Peyer's patch (tissue), 4 donors: Measurements from ENCODE around the gene GAL3ST3. TPM values are rescaled to one million over a fixed set of nuclear protein-coding genes. Genes with fewer than 3 reads are reported as not detected.

Source experiments
- DNase-seq, 3 donors: peaks; one replicate each; pipeline ENCODE4 v3.0.0-alpha.2; 2017 to 2019
- H3K27ac ChIP-seq, 4 donors: fragments of 200-600 bp; sonication (generic); one replicate each; pipeline ENCODE4 v1.5.1; 2016 to 2019
- H3K27me3 ChIP-seq, 2 donors: fragments of 200-600 bp; sonication (generic); one replicate each; pipeline ENCODE4 v1.5.1; 2019
- H3K36me3 ChIP-seq, 3 donors: fragments of 200-600 bp; sonication (generic); one replicate each; pipeline ENCODE4 v1.5.1; 2016 to 2019
- H3K4me1 ChIP-seq, 4 donors: fragments of 200-600 bp; sonication (generic); one replicate each; pipeline ENCODE4 v1.5.1; 2016 to 2019
- H3K4me3 ChIP-seq, 4 donors: fragments of 200-600 bp; sonication (generic); 1 replicate in 3 of 4; 2 replicates in 1 of 4; pipeline ENCODE4 v1.5.1; 2016 to 2019; ENCODE audit warnings: mild to moderate bottlenecking in 1 of 4
- H3K9me3 ChIP-seq, 4 donors: fragments of 200-600 bp; sonication (generic); one replicate each; pipeline ENCODE4 v1.5.1; 2016 to 2019; ENCODE audit warnings: mild to moderate bottlenecking in 1 of 4
- POLR2A ChIP-seq, 2 donors: fragments of 450-650 bp; IDR thresholded peaks; one replicate each; pipeline ENCODE4 v1.5.1; 2017; ENCODE audit warnings: antibody characterized with exemption in 2 of 2, mild to moderate bottlenecking in 2 of 2, moderate library complexity in 2 of 2
- total RNA-seq, 4 donors: library from RNA; depleted of rRNA; stranded (reverse); fragments of >200 nt; gene quantifications; one replicate each; pipeline ENCODE4 v1.1.0, GENCODE V29; 2016
- TF ChIP-seq, protein P1 (sequence below), 6 experiments: fragments of 450-650 bp in 4 of 6; fragments of 200-600 bp in 2 of 6; sonication (generic) in 1 of 6; IDR thresholded peaks; one replicate each; pipeline ENCODE4 v1.5.1; 2017 to 2019; ENCODE audit warnings: antibody characterized with exemption in 6 of 6, mild to moderate bottlenecking in 3 of 6, moderate library complexity in 1 of 6

Gene GAL3ST3
- total RNA-seq, 4 donors from 2014 or later, result not detected

DNA sequence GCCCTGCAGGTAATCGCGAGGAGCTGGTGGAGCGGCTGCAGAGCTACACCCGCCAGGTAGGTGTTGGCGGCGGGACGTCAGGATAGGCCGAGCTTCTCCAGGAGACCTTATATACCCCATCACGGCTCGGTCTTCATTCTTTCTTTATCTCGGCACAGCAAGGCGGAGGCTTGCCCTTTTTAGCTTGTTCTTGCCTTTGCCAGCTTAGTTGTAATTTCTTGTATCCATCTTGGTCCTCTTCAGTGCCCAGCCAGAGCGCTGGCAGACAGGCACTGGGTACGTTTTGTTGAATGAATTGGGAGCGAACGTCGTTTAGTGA is 3.7 kb upstream of the GAL3ST3 start:
- H3K4me1 ChIP-seq, result peaks cover 0 to 24% (median 9%) of the 10 kb centered on the region in 4 donors
- TF ChIP-seq, protein P1, sequence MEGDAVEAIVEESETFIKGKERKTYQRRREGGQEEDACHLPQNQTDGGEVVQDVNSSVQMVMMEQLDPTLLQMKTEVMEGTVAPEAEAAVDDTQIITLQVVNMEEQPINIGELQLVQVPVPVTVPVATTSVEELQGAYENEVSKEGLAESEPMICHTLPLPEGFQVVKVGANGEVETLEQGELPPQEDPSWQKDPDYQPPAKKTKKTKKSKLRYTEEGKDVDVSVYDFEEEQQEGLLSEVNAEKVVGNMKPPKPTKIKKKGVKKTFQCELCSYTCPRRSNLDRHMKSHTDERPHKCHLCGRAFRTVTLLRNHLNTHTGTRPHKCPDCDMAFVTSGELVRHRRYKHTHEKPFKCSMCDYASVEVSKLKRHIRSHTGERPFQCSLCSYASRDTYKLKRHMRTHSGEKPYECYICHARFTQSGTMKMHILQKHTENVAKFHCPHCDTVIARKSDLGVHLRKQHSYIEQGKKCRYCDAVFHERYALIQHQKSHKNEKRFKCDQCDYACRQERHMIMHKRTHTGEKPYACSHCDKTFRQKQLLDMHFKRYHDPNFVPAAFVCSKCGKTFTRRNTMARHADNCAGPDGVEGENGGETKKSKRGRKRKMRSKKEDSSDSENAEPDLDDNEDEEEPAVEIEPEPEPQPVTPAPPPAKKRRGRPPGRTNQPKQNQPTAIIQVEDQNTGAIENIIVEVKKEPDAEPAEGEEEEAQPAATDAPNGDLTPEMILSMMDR (IDR thresholded peaks at IDR 0.05), result no peak
- peak in 1 of 2 donors; percentile 13 for TF ChIP-seq POLR2A (IDR thresholded peaks at IDR 0.05)
- DNase-seq, result no peak
- no peaks in the 10 kb centered on the region for H3K27me3 ChIP-seq
- H3K4me3 ChIP-seq, result peak overlapping the region; percentile 74 to 95 (median 86)
- no peaks in the 10 kb centered on the region for H3K9me3 ChIP-seq
- peaks cover 0 to 39% (median 0%) of the 10 kb centered on the region in 3 donors for H3K36me3 ChIP-seq
- peak overlapping the region; percentile 85 to 88 (median 87) for H3K27ac ChIP-seq

DNA sequence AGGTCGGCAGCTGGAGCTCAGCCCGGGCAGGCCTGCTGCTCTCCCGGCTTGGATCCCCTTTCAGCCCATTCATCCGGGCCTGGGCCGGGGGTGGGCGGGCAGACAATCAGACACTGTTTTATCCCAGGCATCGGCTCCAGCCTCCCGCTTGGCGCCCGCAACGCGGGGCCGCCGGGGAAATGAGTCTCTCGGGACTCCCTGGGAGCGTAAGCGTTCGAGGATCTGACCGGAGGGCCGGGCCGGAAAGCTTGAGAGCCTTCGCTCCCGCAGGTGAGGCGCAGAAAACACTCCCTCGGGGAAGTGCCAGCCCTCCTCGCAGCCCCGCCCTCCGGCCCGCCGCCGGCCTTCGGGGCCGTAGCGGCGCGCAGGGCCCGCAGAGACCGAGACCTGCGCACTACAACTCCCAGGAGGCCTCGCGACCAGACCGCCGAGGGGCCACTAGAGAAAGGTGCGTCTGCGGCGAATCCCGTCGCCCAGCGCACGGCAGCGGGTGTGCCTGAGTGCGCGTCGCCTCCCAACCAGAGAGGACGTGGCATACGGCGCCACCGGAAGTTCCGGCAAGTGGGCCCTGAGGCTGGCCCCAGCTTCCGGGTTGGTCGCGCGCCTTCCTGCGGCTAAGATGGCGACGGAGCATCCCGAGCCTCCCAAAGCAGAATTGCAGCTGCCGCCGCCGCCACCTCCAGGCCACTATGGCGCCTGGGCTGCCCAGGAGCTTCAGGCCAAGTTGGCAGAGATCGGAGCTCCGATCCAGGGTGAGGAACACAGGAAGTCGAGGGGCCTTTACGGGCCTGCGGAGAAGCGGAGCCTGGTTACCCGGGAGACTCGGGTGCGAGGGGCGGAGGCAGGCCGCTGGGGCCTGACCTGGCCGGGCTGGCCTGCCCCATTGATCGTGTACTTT is 3.1 kb upstream of the GAL3ST3 start, which contains the start of gene SF3B2:
TSS of gene SF3B2 (plus strand) at position 599 of the 898 bp plus-strand sequence. CDS start at position 620, 21 bp downstream.
- Histone ChIP-seq H3K4me1 (peaks cover 0 to 24% (median 9%) of the 10 kb centered on the region in 4 donors), H3K9me3 (no peaks in the 10 kb centered on the region), H3K36me3 (peaks cover 0 to 33% (median 0%) of the 10 kb centered on the region in 3 donors), H3K27me3 (no peaks in the 10 kb centered on the region), H3K27ac (peak within 1 kb of the TSS; percentile 85 to 88 (median 87)), H3K4me3 (peak within 1 kb of the TSS; percentile 74 to 95 (median 86))
- DNase-seq, result peak; percentile 97 to 99 (median 98)
- TF ChIP-seq, protein P1 (IDR thresholded peaks at IDR 0.05), result peak in 1 of 6 experiments; percentile 11
- TF ChIP-seq POLR2A (IDR thresholded peaks at IDR 0.05), result peak; percentile 52 to 61

DNA sequence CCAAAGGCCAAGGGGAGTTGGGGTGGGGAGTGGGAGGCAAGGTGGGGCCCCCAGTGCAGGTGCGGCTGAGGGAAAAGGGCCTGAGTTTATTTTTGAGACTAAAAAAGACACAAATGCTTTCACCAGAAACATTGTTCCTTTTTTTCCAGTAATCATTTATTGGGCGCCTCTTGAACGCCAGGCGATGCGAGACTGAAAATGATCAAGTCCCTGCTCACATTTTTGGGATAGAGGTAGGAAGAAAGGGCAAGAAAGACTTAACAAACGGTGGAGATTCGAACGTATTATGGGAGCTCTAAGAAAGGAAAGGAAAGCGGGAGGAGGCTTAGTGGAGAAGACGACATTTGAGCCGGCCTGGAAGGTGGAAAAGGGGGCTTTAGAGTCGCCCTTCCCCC is 2.4 kb upstream of the GAL3ST3 start:
- no peak for TF ChIP-seq POLR2A (IDR thresholded peaks at IDR 0.05)
- TF ChIP-seq, protein P1 (IDR thresholded peaks at IDR 0.05), result no peak
- Histone ChIP-seq H3K9me3 (no peaks in the 10 kb centered on the region), H3K4me1 (peaks cover 0 to 24% (median 9%) of the 10 kb centered on the region in 4 donors), H3K27ac (peak overlapping the region; percentile 85 to 88 (median 87)), H3K27me3 (no peaks in the 10 kb centered on the region), H3K36me3 (peaks cover 0 to 26% (median 0%) of the 10 kb centered on the region in 3 donors), H3K4me3 (peak overlapping the region; percentile 74 to 95 (median 86))
- DNase-seq, result no peak

DNA sequence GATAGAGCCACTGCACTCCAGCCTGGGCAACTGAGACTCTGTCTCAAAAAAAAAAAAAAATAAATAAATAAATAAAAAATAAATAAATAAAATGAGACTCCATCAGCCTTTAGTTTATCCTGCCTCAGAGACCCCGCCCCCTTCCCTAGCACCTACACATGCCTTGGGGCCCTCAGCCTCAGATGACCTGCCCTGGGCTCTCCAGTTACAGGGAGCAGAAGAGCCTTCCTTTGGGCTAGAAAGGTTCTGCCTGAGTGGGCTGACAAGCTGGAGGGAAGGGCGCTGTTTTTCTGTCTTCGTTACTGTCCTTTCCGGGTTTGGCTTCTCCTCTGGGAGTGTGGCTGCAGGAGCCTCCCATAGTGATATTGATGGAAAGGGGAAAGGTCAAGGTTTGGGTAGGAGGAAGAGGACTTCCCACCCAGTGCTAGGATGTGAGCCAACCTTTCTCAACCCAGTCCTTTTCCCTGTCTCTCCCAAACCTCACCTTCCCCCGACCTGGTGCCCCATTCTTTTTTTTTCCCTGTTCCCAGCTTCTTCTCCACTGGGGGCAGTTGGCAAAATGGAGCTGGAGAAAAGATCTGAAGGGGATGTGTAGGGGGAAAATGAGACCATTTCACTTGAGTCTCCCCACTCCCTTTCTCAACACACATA is 1.7 kb upstream of the GAL3ST3 start:
- H3K9me3 ChIP-seq, result no peaks in the 10 kb centered on the region
- no peak for TF ChIP-seq POLR2A (IDR thresholded peaks at IDR 0.05)
- TF ChIP-seq, protein P1 (IDR thresholded peaks at IDR 0.05), result no peak
- H3K4me3 ChIP-seq, result no peak overlapping the region
- H3K36me3 ChIP-seq, result peaks cover 0 to 19% (median 0%) of the 10 kb centered on the region in 3 donors
- peak in 1 of 3 donors; percentile 29 for DNase-seq
- peaks cover 0 to 24% (median 9%) of the 10 kb centered on the region in 4 donors for H3K4me1 ChIP-seq
- H3K27me3 ChIP-seq, result no peaks in the 10 kb centered on the region
- peak overlapping the region in 2 of 4 donors; percentile 86 to 88 for H3K27ac ChIP-seq

DNA sequence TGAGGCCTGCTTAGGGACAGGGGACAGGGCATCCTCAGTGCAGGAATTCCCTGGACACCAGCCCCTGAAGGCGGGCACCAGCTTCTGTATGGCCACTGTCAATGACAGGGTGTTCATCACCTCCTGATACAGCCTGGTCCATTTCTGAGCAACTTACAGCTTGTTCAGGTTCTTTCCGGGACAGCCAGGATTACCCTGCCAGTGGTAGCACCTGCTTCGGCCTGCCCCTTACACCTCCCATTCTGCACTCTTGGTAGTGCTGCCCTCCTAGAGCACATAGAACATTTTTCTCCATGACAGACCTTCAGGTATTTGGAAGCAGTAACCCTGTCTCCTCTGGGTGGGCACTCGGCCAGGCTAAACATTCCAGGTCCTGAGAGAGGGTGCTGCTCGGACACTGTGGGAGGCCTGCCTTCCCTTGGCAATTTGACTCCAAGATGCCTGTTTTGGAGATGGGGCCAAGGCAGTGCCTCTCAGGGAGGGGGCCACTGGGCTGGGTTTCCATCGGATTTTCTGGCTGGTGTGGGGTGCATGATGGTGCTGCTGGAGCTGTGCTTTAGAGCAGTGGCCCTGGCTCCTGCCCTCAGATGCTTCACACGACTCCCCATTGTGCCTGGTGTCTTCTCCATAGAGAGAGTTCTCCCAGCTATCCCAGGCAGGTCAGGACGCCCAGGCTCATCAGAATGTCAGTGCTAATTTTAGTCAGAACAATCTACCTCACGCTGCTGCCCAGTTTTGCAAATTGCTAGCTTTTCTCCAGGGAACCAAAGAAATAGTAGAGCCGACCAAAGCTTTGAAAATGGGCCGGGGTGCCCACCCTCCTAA is 1.2 kb downstream of the GAL3ST3 start:
- TF ChIP-seq POLR2A (IDR thresholded peaks at IDR 0.05), result no peak
- TF ChIP-seq, protein P1 (IDR thresholded peaks at IDR 0.05), result no peak
- peaks cover 0 to 7% (median 4%) of the 10 kb centered on the region in 4 donors for H3K4me1 ChIP-seq
- H3K27ac ChIP-seq, result no peak overlapping the region
- H3K27me3 ChIP-seq, result no peaks in the 10 kb centered on the region
- no peaks in the 10 kb centered on the region for H3K36me3 ChIP-seq
- DNase-seq, result no peak
- H3K9me3 ChIP-seq, result no peaks in the 10 kb centered on the region
- H3K4me3 ChIP-seq, result no peak overlapping the region
